ENCODE results near the gene FGD2.

DNA sequence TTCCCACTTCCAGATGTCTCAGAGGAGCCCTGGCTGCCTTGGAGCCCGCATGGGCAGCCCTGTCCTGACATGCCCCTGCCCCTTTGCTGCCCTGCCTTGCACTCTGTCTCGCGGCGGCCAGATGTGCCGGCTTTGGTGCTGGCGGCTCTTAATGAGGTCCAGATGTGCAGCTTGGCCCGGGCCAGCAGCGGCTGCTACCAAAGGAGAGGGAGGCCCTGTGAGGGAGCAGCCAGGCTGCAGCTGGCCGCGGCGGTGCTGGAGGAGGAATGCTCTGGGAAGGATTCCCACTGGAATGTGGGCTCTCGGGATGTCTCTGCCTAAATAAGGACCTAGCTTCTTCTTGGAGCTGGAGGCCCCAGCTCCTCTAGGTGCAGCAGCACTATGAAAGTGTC lies 72.4 kb downstream of the FGD2 start:
- TF ChIP-seq POLR2AphosphoS5 (IDR thresholded peaks at IDR 0.05; ENCODE audit: low read depth) (no peak), EZH2 (IDR thresholded peaks at IDR 0.05; ENCODE audit: low read depth, unreplicated experiment) (no peak)
- TF ChIP-seq, protein P1, sequence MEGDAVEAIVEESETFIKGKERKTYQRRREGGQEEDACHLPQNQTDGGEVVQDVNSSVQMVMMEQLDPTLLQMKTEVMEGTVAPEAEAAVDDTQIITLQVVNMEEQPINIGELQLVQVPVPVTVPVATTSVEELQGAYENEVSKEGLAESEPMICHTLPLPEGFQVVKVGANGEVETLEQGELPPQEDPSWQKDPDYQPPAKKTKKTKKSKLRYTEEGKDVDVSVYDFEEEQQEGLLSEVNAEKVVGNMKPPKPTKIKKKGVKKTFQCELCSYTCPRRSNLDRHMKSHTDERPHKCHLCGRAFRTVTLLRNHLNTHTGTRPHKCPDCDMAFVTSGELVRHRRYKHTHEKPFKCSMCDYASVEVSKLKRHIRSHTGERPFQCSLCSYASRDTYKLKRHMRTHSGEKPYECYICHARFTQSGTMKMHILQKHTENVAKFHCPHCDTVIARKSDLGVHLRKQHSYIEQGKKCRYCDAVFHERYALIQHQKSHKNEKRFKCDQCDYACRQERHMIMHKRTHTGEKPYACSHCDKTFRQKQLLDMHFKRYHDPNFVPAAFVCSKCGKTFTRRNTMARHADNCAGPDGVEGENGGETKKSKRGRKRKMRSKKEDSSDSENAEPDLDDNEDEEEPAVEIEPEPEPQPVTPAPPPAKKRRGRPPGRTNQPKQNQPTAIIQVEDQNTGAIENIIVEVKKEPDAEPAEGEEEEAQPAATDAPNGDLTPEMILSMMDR (conservative IDR thresholded peaks at IDR 0.05; ENCODE audit: low read depth in 2 of 2), result no peak
